Adipocyte (in vitro differentiated cells): ENCODE results near the gene PDE4B.

ENCODE experiments used
- DNase-seq: peaks from one replicate; pipeline ENCODE4 v3.0.0-alpha.2; 2015; ENCODE audit warnings: low read depth
- H3K27me3 ChIP-seq: replicated peaks from 2 replicates; pipeline ENCODE4 v1.7.0; 2013; ENCODE audit warnings: mild to moderate bottlenecking, low read length, moderate library complexity; ENCODE audit not compliant: control insufficient read depth, insufficient read depth
- H3K36me3 ChIP-seq: 2 replicates; pipeline ENCODE4 v1.7.0; 2013; ENCODE audit warnings: low read length, mild to moderate bottlenecking, moderate library complexity; ENCODE audit not compliant: control insufficient read depth, insufficient read depth, severe bottlenecking
- H3K4me1 ChIP-seq: 2 replicates; pipeline ENCODE4 v1.7.0; 2013; ENCODE audit warnings: mild to moderate bottlenecking, low read length, moderate library complexity; ENCODE audit not compliant: control insufficient read depth, insufficient read depth
- H3K4me3 ChIP-seq: 2 replicates; pipeline ENCODE4 v1.7.0; 2013; ENCODE audit warnings: mild to moderate bottlenecking, low read length, moderate library complexity
- H3K9ac ChIP-seq: 2 replicates; pipeline ENCODE4 v1.7.0; 2013; ENCODE audit warnings: mild to moderate bottlenecking, low read length, moderate library complexity
- H3K9me3 ChIP-seq: 2 replicates; pipeline ENCODE4 v1.7.0; 2013; ENCODE audit warnings: mild to moderate bottlenecking, low read length, moderate library complexity; ENCODE audit not compliant: control insufficient read depth

The PDE4B gene

DNA sequence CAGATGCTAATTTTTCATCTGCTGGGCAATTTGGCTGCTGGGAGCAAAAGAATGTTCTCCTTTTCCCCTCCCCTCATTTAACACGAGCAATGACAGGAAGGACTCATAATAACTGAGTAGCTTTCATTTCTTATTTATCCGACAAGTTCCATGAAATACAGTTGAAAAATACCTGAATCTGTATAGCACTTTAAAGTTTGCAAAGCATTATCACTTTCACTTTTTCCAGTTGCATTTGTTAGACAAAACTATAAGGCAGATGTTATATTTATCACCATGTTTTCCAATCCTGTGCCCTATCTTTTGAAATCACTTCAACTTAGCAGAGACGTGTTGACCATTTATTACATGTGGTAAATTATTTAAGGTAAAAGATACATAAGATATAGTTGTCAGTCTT is 390.7 kb downstream of the PDE4B start:
- H3K4me1 ChIP-seq = peaks cover 5% of the 10 kb centered on the region
- no peak overlapping the region for H3K4me3 ChIP-seq
- DNase-seq = no peak
- H3K36me3 ChIP-seq = no peaks in the 10 kb centered on the region
- no peak overlapping the region for H3K9ac ChIP-seq
- no peaks in the 10 kb centered on the region for H3K9me3 ChIP-seq
- H3K27me3 ChIP-seq = no peaks in the 10 kb centered on the region

DNA sequence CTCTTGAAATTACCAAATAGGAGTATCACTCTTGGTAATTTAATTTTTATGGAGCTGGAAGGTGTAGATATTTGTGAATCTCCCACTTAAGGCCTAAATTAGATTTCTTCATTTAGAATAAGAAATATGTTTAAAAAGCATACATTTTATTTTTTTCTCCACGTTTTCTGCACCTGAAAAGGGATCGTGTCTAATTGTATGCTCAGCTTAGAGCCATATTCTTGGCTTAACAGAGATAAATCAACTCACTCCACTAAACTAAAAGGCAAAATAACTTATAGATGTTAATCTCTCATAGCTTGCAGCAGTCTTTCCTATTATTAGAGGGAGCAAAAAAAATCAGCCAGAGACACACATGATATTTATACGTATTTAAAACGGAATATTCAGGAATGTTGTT is 404.4 kb downstream of the PDE4B start:
- no peaks in the 10 kb centered on the region for H3K27me3 ChIP-seq
- DNase-seq = no peak
- H3K9me3 ChIP-seq = no peaks in the 10 kb centered on the region
- H3K4me3 ChIP-seq = no peak overlapping the region
- no peaks in the 10 kb centered on the region for H3K36me3 ChIP-seq
- no peak overlapping the region for H3K9ac ChIP-seq
- H3K4me1 ChIP-seq = no peaks in the 10 kb centered on the region

DNA sequence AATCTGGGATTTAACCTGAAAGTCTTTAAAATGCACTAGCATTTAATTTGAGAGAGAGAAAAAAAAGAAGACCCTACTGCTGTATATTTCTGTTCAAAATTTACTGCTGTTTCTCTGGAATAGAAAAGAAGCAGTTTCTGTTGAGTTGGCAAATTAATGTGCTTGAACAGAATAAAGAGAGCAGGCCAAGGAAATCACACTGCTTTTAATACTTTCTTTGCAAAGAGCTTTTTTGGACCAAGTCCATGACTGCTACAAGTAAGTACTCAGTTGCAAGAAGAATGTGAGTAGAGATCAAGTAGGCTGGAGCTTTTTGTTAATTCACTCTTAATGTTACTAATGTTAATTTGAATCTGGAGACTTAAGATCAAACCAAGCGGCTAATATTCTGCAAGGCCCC is 405.1 kb downstream of the PDE4B start:
- no peak overlapping the region for H3K9ac ChIP-seq
- H3K27me3 ChIP-seq = no peaks in the 10 kb centered on the region
- H3K4me1 ChIP-seq = no peaks in the 10 kb centered on the region
- H3K4me3 ChIP-seq = no peak overlapping the region
- H3K9me3 ChIP-seq = no peaks in the 10 kb centered on the region
- no peaks in the 10 kb centered on the region for H3K36me3 ChIP-seq
- DNase-seq = peak; percentile 30

- H3K9me3 ChIP-seq = no peaks in the 10 kb centered on the region
- no peak overlapping the region for H3K9ac ChIP-seq
- H3K36me3 ChIP-seq = no peaks in the 10 kb centered on the region
- H3K4me1 ChIP-seq = peaks cover 9% of the 10 kb centered on the region
- DNase-seq = peak; percentile 23
- H3K4me3 ChIP-seq = no peak overlapping the region
- H3K27me3 ChIP-seq = no peaks in the 10 kb centered on the region
Observed at GRCh38 chr1:66206563-66207144, 414.0 kb downstream of the PDE4B start.

DNA sequence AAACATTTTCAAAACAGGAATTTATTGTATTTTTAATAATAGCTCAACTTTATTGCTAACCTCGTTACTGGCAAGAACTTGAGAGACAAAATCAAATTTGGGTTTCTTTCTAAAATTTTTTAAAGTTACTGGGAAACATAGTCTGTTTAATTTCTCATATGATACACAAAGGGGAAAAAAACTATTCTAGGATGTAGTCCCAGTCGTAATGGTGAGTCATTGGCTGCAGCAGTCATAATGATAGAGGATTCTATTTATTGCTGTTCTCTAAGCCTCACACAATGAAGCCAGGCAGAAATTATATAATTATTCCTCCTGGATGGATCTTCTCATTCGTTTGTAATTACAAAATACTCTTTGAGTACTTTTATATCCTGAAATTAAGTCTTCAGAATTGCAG is 414.8 kb downstream of the PDE4B start:
- peak; percentile 51 for DNase-seq
- H3K4me1 ChIP-seq = peaks cover 9% of the 10 kb centered on the region
- H3K4me3 ChIP-seq = no peak overlapping the region
- H3K9me3 ChIP-seq = no peaks in the 10 kb centered on the region
- H3K9ac ChIP-seq = no peak overlapping the region
- H3K27me3 ChIP-seq = no peaks in the 10 kb centered on the region
- H3K36me3 ChIP-seq = no peaks in the 10 kb centered on the region

GRCh38 chr1:66208632-66209031 is 415.9 kb downstream of the PDE4B start:
- H3K9me3 ChIP-seq = no peaks in the 10 kb centered on the region
- no peaks in the 10 kb centered on the region for H3K27me3 ChIP-seq
- no peaks in the 10 kb centered on the region for H3K36me3 ChIP-seq
- peaks cover 9% of the 10 kb centered on the region for H3K4me1 ChIP-seq
- no peak overlapping the region for H3K9ac ChIP-seq
- H3K4me3 ChIP-seq = no peak overlapping the region
- DNase-seq = no peak

- no peak overlapping the region for H3K4me3 ChIP-seq
- H3K4me1 ChIP-seq = peaks cover 9% of the 10 kb centered on the region
- H3K36me3 ChIP-seq = no peaks in the 10 kb centered on the region
- no peak for DNase-seq
- H3K27me3 ChIP-seq = no peaks in the 10 kb centered on the region
- H3K9ac ChIP-seq = no peak overlapping the region
- no peaks in the 10 kb centered on the region for H3K9me3 ChIP-seq
Observed at GRCh38 chr1:66210635-66211244, 418.0 kb downstream of the PDE4B start.

DNA sequence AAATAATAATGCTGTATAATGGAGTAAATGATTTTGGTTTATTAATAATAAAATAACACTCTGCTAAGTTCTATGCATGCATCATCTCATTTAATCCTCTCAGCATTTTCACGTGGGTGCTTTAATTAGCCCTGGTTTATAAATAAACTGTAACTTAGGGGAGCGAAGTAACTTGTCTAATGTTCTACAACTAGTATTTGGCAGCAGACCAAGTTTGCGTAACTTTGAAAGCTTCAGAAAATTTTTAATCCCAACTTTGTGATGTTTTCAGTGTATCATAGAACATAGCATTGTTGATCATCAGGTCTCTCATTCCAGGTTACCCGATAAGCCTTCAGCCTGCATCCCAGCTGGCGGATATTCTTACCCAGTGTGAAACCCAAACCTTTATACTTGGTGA is 418.8 kb downstream of the PDE4B start:
- Histone ChIP-seq H3K9ac (no peak overlapping the region), H3K4me3 (no peak overlapping the region), H3K9me3 (no peaks in the 10 kb centered on the region), H3K4me1 (peaks cover 9% of the 10 kb centered on the region), H3K36me3 (no peaks in the 10 kb centered on the region), H3K27me3 (no peaks in the 10 kb centered on the region)
- DNase-seq = no peak

DNA sequence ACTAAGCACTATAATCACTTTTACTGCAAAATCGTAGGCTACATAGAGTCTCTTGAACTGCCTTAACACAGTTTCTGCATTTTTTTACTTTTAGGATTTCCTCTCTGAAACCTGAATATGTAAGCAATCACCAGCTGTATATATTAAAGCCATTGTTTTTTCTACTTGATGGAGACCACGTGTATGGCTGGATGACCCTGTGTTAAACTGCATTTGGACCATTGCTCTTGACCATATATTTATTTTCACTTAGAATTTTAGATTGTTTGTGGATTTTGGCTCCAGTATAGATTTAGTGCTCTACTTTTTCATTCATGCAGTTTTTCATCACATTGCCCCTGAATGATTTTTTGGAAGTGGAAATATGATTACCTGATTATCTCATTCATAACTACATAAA is 420.8 kb downstream of the PDE4B start:
- H3K4me3 ChIP-seq = no peak overlapping the region
- no peaks in the 10 kb centered on the region for H3K36me3 ChIP-seq
- H3K27me3 ChIP-seq = no peaks in the 10 kb centered on the region
- DNase-seq = no peak
- H3K4me1 ChIP-seq = peaks cover 6% of the 10 kb centered on the region
- no peaks in the 10 kb centered on the region for H3K9me3 ChIP-seq
- no peak overlapping the region for H3K9ac ChIP-seq

DNA sequence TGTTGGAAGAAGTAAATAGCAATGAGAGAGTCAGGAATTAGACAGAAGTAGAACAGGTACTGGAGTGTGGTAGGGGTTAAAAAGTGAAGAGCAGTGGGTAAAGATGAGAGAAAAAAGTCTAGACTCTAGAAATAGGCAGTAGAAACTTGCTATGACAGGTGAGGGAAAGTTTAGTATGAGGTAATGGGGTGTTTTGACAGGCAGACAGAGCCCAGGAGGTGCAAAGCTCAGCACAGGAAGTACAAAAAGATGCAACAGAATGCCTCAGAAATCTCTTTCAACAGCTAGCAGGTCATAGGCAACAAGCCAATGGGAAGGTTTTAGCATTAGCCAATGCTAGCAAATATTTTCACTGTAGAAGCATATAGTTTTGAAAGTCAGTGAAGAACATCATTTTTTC is 422.2 kb downstream of the PDE4B start:
- peaks cover 6% of the 10 kb centered on the region for H3K4me1 ChIP-seq
- H3K9ac ChIP-seq = no peak overlapping the region

GRCh38 chr1:66217021-66217420 is 424.3 kb downstream of the PDE4B start:
- H3K4me3 ChIP-seq = no peak overlapping the region
- H3K27me3 ChIP-seq = no peaks in the 10 kb centered on the region
- no peaks in the 10 kb centered on the region for H3K9me3 ChIP-seq
- DNase-seq = no peak
- peaks cover 6% of the 10 kb centered on the region for H3K4me1 ChIP-seq
- H3K36me3 ChIP-seq = no peaks in the 10 kb centered on the region
- H3K9ac ChIP-seq = no peak overlapping the region

More for the DNA sequence above, 422.2 kb downstream of the PDE4B start:
- no peak for DNase-seq
- Histone ChIP-seq H3K27me3 (no peaks in the 10 kb centered on the region), H3K36me3 (no peaks in the 10 kb centered on the region), H3K4me3 (no peak overlapping the region), H3K9me3 (no peaks in the 10 kb centered on the region)

DNA sequence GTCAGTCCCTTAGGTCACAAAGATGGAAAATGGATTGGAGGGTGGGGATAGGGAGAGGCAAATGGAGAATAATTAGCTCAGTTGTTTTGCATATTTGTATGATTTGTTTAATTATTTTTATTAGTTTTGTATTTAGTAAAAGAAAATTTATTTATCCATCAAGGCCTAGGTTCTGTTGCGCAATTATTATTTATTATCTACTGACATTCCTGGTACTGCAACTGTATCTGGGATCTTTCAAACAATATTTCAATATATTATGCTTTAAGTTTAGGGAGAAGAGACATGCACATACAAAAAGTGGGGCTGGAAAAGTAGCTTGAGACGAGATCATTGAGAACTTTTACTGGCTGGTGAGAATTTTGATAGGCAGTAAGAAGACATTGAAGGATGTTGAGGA is 424.9 kb downstream of the PDE4B start:
- Histone ChIP-seq H3K36me3 (no peaks in the 10 kb centered on the region), H3K4me3 (no peak overlapping the region), H3K9ac (no peak overlapping the region), H3K27me3 (no peaks in the 10 kb centered on the region), H3K4me1 (peaks cover 6% of the 10 kb centered on the region), H3K9me3 (no peaks in the 10 kb centered on the region)
- no peak for DNase-seq
